ENCODE data around the gene OR2A7.
"Not testable (repeated sequence)": the region's sequence is repeated elsewhere in the genome, so short reads cannot be mapped to it uniquely, and the experiment has no call there.

Gene OR2A7, protein sequence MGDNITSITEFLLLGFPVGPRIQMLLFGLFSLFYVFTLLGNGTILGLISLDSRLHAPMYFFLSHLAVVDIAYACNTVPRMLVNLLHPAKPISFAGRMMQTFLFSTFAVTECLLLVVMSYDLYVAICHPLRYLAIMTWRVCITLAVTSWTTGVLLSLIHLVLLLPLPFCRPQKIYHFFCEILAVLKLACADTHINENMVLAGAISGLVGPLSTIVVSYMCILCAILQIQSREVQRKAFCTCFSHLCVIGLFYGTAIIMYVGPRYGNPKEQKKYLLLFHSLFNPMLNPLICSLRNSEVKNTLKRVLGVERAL

DNA sequence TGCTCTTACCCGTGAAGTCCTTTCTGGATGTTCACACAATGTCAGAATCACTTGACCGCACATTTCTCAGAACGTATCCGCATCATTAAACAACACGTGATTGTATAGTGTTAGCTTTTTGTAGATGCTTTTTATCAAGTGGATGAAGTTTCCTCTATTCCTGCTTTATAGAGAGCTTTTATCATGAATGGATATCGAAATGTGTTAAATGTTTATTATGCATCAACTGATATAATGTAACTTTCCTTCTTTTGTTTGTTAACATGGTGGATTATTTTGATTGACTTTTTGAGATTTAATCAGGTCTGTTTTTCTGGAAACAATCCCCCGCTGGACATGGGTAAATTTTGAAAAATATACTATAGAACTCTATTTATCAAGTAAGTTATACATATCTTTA lies at the start of gene OR2A7:
Gene OR2A7 (minus strand): TSS at position 101 of the 400 bp plus-strand sequence. CDS start 5,164 bp downstream, outside the sequence.
- not testable (repeated sequence) for DNase-seq

DNA sequence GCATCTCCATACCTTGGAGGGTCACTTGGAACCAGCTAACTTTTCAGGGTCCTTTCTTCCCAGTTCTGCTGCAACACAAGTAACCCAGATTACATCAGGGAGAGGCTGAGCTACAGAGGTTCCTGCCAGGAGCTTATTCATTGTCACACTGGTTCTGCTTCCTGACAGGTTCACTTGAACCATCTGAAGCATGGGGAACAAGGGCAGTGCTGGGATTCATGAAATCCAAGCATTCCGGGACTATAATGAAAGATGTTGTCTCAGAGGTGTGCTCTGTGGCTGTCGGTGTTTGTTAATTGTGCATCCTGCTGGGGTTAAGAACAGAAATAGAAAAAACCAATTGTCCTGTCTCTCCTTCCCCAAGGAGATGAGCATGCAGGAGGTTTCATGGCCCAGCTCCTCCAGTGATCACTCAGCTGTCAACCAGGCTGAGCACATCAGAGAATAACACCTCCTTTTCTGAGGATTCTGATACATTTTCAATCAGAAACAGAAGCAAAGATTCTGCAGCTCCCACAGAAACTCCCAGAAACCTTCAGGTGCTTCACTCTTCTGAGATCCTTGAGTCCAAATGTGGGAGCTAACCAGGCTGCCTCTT lies 47.4 kb upstream of the OR2A7 start, which contains the start of gene OR2A1:
Gene OR2A1 (plus strand): TSS at position 548 of the 598 bp plus-strand sequence. CDS start 5,706 bp downstream, outside the sequence.
- not testable (repeated sequence) for DNase-seq

DNA sequence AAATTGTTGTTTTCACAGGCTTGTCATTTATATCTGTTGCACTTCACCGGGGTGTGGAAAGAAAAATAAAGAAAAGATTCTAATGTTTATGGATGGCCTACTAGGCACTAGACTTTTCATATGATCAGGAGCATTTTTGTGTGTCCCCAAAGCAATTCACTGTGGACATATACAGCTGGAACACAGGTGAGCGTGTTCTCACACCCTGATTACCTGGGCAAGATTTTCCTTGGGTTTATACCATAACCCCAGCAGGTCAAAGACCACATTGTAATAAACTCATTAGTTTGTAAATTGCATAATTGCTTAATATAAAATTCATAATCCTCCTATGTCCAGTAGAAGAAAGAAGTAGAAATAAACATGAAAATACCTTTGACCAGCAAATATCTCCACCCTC lies 46.6 kb upstream of the OR2A7 start:
- DNase-seq: not testable (repeated sequence)

DNA sequence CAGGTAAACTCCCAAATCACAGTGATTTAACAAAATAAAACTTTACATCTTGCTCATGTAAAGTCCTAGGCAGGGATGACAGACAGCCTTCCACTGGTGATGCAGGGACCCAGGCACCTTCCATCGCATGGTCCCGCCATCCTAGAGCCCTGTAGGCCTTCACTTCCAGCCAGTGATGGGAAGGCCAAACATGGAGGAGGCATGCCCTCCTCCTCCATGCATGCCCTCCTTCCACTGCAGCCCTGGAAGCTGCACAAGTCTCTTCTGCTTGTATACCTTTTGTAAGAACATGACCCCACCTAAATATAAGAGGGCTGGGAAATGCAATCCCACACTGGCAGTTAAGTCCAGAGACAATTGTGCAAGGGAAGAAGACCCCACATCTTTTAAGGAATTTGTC lies 45.1 kb upstream of the OR2A7 start:
- DNase-seq: not testable (repeated sequence)

DNA sequence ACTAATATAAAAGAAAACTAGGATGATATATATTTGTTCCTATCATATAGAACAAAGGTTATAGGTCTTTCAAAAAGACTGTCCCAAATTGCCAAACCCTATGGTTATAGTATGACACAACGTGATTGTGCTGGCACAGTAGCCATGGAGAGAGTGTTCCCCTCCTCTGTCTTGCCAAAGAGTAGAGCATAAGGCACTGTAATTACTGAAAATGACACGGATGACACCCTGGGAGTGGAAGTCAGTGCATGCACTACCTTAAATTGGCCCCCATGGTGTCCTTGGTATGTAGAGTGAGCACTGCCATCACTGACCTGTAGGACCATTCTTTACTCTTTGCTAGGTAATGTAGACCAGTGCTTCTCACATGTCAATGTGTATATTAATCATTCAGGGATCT lies 40.6 kb upstream of the OR2A7 start:
- DNase-seq: not testable (repeated sequence)

DNA sequence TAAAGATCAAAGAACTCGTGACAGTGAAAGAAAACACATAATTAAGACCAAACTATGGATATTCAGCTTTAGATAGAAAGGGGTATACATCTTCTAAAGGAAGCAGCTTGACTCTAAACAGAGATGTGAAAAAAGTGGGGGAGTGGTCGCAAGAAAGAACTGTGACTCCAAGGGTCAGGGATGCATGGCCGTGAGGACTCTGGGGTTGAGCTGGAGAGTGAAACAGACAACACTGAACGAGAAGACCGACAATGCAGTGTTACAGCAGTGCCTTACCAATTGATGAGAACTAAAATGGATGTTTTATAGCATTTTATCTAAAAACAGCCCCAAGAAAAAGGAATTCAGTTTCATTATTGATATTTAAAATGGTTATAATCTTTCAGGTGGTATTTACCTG lies 39.0 kb upstream of the OR2A7 start:
- not testable (repeated sequence) for DNase-seq

DNA sequence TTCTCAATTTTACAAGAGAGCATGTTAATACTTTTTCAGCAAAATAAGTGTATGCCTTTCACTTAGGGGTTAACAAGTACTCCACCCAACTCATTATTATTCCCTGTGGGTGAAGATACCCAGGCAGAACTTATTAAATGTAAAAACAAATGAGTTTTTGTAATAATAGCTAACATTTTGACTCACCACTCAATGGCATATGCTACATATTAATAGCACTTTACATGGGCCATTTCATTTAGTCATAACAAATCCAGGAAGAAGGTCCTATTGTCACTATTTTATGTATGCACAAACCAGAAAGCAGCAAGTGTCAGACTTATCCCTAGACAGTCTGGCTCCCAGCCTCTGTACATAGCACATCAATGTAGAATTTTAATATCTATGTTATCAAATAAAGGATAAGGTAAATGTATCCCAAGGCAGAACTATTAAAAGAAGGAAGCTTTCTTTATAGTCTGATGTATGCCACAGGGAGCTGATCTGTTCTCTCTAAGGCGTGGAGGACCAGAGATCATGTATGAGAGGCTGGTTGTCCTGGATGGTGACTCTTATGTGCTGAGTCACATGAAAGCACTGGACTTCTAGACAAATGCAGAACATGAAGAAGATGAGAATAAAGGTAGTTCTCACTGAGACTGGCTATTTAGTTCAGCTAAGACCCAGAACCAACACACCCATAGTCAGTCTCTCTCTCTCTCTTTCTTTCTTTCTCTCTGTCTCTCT lies 38.1 kb upstream of the OR2A7 start:
- not testable (repeated sequence) for DNase-seq

DNA sequence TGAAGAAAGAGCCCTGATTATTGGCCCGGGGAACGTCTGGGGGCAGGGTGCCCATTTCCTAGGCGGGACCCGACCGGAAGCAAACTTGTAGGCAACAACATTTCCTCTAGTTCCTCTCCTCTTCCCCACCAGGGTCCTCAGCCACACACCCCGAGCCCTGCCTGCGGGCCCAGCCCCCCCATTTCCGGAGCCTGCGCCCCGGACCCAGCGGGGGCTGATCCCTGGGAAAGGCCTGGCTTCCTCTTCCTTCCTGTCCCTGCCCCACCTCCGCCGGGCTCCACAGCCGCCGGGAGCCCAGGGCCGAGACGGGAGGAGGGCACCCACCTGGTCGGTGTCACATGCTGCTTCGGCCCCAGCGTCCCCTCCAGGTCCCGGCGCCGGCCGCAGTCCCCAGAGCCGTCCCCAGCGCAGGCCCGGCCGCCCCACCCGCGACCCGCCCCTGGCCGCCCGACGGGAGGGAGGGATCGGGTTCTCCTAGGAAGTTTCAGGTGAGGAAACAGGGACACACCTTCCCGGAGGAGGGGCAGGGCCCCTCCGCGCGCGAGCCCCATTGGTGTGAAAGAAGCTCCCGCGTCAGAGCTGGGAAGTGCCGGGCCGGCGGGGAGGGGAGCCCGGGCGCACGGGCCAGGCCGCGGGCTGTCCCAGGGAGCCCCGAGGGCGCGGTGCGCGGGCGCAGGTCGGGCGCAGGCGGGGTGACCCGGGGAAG lies 29.4 kb upstream of the OR2A7 start:
- DNase-seq: not testable (repeated sequence)

DNA sequence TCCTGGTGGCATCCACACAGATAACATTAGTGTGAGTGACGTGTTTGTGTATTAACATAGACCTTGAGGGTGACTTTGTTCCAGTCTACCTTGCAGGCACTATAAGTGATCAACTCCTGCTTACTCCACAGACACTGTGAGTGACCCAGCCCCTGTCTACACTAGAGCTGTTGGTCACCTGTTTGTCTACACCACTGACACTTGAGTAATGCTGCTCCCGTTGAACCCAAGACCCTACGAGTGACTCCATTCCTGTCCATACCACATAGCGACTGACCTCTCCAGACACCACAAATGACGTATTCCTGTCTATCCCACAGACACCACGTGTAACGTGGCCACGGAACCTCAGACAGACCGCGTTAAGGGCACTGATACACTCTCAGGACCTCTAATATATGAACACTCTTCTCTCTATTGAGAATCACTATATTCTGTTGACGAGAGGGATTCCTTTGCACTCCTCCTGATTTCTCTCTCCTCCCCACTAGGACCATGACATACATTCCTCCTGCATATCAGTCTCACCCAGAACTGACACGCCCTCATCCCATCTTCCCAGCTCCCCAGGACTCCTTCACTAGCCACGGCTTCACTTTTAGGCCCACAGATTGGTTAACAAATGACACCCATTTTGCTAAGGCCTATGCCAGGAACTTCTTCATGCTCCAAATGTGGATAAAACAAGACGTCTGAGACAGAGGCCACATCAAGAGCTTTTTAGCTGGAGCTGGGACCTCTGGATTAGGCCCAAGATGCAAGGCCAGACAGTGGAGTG lies 28.0 kb upstream of the OR2A7 start:
- not testable (repeated sequence) for DNase-seq

DNA sequence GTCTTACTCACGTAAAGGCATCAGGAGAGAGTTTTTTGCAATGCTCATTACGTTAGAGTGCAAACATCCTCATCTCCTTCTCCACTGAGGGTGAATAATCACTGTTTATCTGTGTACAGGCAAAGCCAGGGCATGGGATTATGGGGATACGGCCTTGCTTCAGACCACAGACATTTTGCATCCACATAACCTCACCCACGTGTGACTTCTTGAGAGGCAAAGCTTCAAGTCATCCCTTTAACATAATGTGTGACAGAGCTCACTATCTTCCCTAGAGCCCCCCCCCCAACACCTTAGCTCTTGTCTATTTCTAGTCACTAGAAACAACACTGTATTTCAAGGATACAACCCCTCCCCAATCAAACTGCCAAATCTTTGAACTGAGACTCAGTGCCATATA lies 27.0 kb upstream of the OR2A7 start:
- DNase-seq: not testable (repeated sequence)

DNA sequence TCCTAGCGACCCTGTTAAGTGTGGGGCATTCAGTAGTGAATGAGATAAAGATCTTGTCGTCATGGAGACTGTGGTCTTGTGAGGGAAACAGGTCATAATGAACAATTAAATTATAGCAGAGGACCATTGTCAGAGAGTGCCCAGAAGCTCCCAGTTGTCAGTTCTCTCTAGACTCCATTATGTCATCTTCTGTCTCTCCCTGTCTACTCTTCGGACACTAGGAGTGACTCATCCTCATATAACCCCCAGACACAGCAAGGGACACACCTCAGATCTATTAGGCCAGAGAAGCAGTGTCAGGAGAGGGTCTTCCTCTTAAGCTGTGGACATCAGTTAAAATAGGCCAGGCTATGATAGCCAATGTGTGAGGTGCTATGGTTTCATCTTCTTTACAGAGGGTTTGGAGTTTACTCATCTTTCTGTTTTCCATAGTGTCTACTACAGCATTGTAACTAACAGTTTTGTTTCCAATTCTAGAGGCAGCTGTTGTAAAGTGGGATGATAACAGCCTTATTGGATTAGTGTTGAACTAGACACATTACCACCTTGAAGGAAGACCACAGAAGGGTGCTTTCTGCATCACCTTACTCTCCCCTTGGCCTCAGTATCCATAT lies 22.7 kb upstream of the OR2A7 start:
- not testable (repeated sequence) for DNase-seq

DNA sequence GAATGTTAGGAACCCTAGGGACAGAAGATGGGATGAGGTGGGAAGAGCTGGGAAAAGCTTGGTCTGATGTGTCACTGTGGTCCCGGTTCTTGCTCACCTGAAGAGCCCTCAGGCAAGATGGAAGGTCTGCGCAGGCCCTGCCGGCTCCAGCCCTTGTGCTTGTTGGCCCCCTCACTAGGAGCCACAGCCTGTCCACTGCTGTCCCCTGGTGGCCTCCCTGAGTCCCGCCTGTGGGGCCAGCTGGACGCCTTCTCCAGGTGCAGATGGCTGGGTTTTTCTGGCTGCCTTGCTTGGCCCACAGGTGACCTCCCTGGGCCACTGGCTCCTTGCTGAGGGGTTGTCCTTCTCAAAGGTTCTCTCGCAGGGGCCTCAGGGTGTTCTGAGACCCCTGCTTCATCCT lies 19.1 kb upstream of the OR2A7 start:
- DNase-seq: not testable (repeated sequence)

DNA sequence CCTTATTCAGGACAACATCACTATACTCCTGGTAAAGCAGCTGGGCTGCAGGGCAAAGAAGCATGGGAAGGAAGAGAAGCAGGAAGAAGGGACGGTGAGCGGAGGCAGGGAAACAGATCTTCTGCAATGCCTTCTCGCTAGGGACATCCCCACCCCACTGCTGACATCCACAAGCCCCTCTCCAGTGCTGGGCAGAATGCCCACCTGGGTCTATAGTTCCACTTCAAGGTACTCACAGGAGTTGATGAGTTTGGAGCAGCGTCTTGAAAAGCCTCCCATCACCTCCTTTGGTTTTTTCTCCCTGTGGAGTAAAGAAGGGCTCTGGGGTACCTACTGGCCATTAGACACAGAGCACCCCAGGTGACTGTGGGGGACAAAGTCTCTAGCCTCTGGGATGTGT lies 17.9 kb upstream of the OR2A7 start:
- DNase-seq: not testable (repeated sequence)

DNA sequence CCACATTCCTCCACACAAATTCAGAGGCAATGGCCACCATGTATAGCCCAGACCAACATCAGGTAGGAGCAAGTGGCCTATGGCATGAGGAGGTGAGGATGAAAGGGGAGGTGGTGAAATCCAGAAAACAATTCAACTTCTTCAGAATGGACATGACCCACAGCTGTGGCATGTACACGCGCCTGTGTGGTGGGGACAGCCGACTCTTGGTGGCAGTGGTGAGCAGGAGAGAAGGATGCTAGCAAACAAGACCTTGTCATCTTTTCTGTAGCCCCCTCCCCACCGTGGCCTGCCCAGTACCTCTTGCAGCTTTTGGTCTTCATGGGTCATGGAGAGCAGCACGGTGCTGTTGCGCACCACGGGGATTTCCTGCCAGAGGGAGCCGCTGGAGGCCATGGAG lies 17.4 kb upstream of the OR2A7 start:
- DNase-seq: not testable (repeated sequence)

DNA sequence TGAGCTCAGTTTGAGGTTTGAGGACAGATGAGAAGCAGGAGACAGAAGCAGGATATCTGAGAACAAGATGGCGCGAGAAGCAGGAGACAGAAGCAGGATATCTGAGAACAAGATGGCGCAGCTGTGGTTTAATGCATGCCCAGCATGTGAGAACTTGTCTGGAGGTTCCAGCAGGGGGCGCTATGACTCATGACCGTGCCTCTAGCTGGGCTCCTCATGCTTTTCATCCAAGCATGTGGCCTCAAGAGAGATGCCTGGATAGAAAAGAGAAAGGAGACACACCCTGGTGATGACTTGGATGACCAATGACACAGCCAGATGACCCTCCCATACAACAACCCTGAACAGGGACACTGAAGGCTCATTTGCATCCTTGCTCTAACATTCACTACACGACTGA lies 15.4 kb upstream of the OR2A7 start:
- DNase-seq: not testable (repeated sequence)

DNA sequence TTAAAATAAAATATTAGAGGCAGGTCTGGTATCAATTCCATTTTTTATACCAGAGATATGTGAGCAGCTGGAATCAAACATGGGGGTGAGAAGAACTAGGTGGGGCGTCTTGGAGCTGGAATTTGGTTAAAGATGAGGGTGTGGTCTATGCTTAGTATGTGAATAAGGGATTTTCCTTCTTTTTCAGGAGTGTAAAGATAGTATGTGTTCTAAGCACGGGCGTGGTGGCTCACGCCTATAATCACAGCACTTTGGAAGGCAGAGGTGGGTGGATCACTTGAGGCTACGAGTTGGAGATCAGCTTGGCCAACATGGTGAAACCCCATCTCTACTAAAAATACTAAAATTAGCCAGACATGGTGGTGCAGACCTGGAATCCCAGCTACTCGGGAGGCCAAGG lies 10.7 kb upstream of the OR2A7 start:
- DNase-seq: not testable (repeated sequence)

DNA sequence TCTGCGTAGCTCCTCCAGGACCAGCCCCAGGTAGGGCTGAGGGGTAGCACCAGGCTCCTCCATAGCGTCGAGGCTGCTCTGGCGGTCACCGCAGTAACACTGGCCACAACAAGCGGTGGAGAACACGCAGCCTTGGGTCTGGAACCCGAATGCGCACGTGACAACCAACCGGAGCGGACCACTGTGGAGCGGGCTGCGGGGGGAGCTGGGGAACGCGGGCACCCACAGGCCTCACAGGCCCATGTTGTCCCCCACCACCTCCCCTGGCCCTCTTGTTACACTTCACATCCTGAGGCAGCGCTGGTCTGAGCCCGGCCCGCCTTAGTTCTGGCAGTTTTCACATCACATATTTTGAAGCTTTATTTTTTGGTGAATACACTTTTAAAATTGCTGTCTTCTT lies 4.6 kb upstream of the OR2A7 start, which contains the start of gene CTAGE8:
Gene CTAGE8 (minus strand): TSS at position 101 of the 400 bp plus-strand sequence. CDS start 38 bp downstream, at position 63.
- not testable (repeated sequence) for DNase-seq

DNA sequence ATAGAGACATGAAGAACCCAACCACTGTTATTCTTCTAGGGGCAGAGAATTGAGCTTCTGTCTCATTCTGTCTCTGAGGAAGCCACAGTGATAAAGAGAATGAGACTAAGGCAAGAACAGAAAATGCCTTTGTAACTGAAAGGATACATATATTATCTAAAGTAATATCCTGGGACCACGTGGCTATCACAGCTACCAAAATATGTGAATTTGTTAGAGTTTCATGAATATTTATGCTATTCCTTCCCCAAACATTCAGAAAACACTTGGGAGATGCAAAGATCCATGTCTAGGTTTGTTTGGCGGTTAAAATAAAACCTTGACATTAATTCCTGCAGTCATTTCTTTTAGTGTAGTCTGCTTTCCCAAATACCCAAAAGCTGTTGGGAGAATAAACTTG lies 2.5 kb downstream of the OR2A7 start:
- DNase-seq: not testable (repeated sequence)

DNA sequence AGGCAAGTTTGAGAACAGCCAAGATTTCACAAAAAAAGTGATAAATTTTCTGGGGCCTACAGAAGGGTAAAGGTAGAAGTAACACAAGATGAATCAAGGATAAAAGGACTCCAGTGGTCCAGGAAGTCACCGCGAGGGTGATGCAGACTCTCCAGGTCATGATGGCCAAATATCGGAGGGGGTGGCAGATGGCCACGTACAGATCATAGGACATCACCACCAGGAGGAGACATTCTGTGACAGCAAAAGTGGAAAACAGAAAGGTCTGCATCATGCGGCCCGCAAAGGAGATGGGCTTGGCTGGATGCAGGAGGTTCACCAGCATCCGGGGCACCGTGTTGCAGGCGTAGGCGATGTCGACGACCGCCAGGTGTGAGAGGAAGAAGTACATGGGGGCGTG lies 5.5 kb downstream of the OR2A7 start:
- not testable (repeated sequence) for DNase-seq

DNA sequence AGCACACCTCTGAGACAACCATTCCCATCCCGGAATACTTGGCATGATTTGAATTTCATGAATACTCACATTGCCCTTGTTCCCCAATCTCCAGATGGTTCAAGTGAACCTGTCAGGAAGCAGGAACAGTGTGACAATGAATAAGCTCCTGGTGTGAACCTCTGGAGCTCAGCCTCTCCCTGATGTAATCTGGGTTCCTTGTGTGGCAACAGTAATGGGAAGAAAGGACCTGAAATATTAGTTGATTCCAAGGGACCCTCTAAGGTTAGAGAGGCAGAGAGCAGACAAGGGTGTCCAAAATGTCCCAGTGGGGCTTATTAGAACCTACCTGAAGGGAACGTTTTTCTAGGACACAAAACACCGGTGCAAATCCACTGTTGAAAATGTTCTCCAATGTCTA lies 8.5 kb downstream of the OR2A7 start:
- DNase-seq: no peak

DNA sequence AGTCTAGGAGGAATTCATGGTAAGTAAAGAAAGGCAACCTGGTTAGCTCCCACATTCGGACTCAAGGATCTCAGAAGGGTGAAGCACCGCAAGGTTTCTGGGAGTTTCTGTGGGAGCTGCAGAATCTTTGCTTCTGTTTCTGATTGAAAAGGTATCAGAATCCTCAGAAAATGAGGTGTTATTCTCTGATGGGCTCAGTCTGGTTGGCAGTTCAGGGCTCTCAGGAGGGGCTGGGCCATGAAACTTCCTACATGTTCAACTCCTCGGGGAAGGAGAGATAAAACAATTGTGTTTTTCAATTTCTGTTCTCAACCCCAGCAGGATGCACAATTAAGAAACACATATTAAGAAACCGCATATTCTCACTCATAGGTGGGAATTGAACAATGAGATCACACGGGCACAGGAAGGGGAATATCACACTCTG lies 9.1 kb downstream of the OR2A7 start:
- DNase-seq: no peak

DNA sequence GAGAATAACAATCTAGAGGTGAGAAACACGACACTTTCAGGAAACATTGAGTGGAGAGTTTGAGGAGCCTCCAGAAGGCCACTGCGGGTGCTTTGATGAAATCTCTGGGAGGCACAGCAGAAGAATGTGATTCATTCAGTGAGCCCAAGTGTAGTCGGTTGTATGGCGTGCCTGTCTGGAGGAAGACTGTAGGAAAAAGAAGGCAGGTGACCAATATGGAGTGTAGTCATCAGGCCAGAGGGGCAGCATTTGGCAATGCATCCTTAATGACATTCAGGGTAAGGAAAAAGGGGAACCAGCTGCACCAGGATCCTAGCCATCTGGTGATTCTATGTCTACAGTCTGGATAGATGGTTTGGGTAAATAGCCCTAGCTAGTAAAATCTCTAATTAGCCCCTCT lies 12.3 kb downstream of the OR2A7 start:
- DNase-seq: not testable (repeated sequence)
